ENCODE measurements around the gene SNX4. TPM values are rescaled to one million over a fixed set of nuclear protein-coding genes. Genes with fewer than 3 reads are reported as not detected.

Gene SNX4
- total and polyA plus RNA-seq, 2 of the 8 experiments (the other 6 are each of a cell fraction or from before 2014, with no cell fraction given): 7.2 to 23.1 TPM

DNA sequence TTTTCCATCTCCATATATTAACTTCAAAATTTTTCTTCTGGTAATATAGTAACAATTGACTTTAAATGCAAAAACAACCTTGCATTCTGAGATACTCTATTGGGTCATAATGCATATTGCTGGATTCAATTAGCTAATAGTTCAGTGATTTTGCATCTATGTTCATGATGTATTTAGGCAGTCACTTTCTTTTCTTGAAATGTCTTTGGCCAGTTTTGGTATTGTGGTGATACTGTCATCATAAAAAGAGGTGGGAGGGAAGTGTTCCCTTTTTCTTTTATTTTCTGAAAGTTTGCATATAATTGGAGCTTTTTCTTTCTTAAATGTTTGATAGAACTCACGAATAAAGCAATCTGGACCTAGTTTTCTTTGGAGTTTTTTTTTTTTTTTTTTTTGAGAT lies 77.5 kb downstream of the SNX4 start:
- no peaks in the 10 kb centered on the region for H3K79me1 ChIP-seq (ENCODE audit: low read depth, low read length)
- POLR2A ChIA-PET (ENCODE audit: partially characterized antibody): no interaction called here
- no peak overlapping the region for H4K8ac ChIP-seq (ENCODE audit: extremely low read depth, insufficient read depth, low read length)
- no peak overlapping the region for H3K14ac ChIP-seq (ENCODE audit: insufficient read length)
- TF ChIP-seq SIRT6 (IDR thresholded peaks at IDR 0.05; ENCODE audit: low read length): no peak
- no peak overlapping the region for H3K4ac ChIP-seq (replicated peaks; ENCODE audit: insufficient read length, low read depth, low read length)
- H3K4me2 ChIP-seq (ENCODE audit: insufficient read depth in 1 of 2, low read depth in 2 of 2, low read length in 2 of 2): no peak overlapping the region
- H3K9me3 ChIP-seq (ENCODE audit: insufficient read depth in 2 of 2, low read depth in 1 of 2, low read length in 1 of 2): 0 out of 4 replicates have a peak, but pooled peaks cover 0 to 2% of the 10 kb centered on the region in 2 experiments
- H4K5ac ChIP-seq (ENCODE audit: insufficient read length, low read depth, low read length): no peak overlapping the region
- H3K18ac ChIP-seq (ENCODE audit: extremely low read depth, low read length): no peak overlapping the region
- no peak overlapping the region for H3K9ac ChIP-seq (replicated peaks in 1 of 4; ENCODE audit: extremely low read depth in 1 of 4, low read depth in 3 of 4, low read length in 3 of 4)
- H2BK5ac ChIP-seq (ENCODE audit: low read depth, low read length): no peak overlapping the region
- no peak overlapping the region for H4K91ac ChIP-seq (replicated peaks; ENCODE audit: insufficient read length, low read length)
- no peak overlapping the region for H2BK20ac ChIP-seq (ENCODE audit: low read length)
- no peak overlapping the region for H2BK12ac ChIP-seq (ENCODE audit: low read depth, low read length)
- CTCF ChIA-PET (ENCODE audit: partially characterized antibody): interaction anchor here (0.6 to 1.3 kb wide), 2 partner anchors 78 to 210 kb away, joined by 3 read pairs; no protein-coding TSS in a partner anchor
- H3K23me2 ChIP-seq (ENCODE audit: low read depth, low read length): no peaks in the 10 kb centered on the region
- no peak overlapping the region for H2AFZ ChIP-seq (ENCODE audit: low read length)
- H3K23ac ChIP-seq (ENCODE audit: insufficient read length): no peak overlapping the region
- H3K27me3 ChIP-seq (replicated peaks in 1 of 4; ENCODE audit: control insufficient read depth in 3 of 4, extremely low read depth in 1 of 4, insufficient read depth in 3 of 4, low read length in 3 of 4): no peaks in the 10 kb centered on the region
- no peak for DNase-seq (ENCODE audit: low read depth in 1 of 2, low spot score in 2 of 2)
- H3K4me3 ChIP-seq (ENCODE audit: extremely low read depth in 1 of 4, insufficient read depth in 2 of 4, low read depth in 3 of 4, low read length in 4 of 4): no peak overlapping the region
- no peak overlapping the region for H2AK5ac ChIP-seq (ENCODE audit: low read depth, low read length)
- H3K4me1 ChIP-seq (replicated peaks in 1 of 4; ENCODE audit: control insufficient read depth in 3 of 4, insufficient read depth in 4 of 4, low read length in 3 of 4): peaks cover 0 to under 1% (median 0%) of the 10 kb centered on the region in 4 experiments; a peak in 2 of 7 replicates
- peaks cover 0 to 3% (median 0%) of the 10 kb centered on the region in 4 experiments; a peak in 2 of 8 replicates for H3K36me3 ChIP-seq (ENCODE audit: control insufficient read depth in 2 of 4, insufficient read depth in 4 of 4, low read length in 3 of 4)
- WGBS, 2 experiments (ENCODE audit: extremely low coverage in 1 of 2, insufficient coverage in 1 of 2, insufficient read length in 1 of 2, insufficient replicate concordance in 2 of 2, low coverage in 1 of 2, low lambda C conversion rate in 2 of 2, missing lambda C conversion rate in 1 of 2): 90% methylated on average over 1 of the region's 1 CpG; no CpG with 5 or more reads in 1 of the 2 experiments
- no peak overlapping the region for H2BK15ac ChIP-seq (ENCODE audit: low read length)
- H3K56ac ChIP-seq (replicated peaks; ENCODE audit: insufficient read length, low read depth, low read length): no peak overlapping the region
- FAIRE-seq: no peak
- H4K20me1 ChIP-seq (replicated peaks in 1 of 2; ENCODE audit: control insufficient read depth in 1 of 2, insufficient read depth in 2 of 2, low read length in 2 of 2): no peaks in the 10 kb centered on the region
- no peak overlapping the region for H2BK120ac ChIP-seq (replicated peaks; ENCODE audit: low read depth, low read length)
- H3K79me2 ChIP-seq (ENCODE audit: control insufficient read depth in 1 of 2, insufficient read depth in 2 of 2, low read length in 2 of 2): no peaks in the 10 kb centered on the region
- no peak overlapping the region for H3K27ac ChIP-seq (ENCODE audit: low read depth, low read length)
